H1 (cell line): ENCODE data around the gene CDK16. TPM values are rescaled to one million over a fixed set of nuclear protein-coding genes. Genes with fewer than 3 reads are reported as not detected.

ENCODE experiments used
- EGR1 ChIP-seq: IDR thresholded peaks from 2 replicates; pipeline ENCODE4 v1.6.1; 2011; ENCODE audit warnings: low read depth, low read length, borderline replicate concordance
- polyA plus RNA-seq, 7 experiments: library from polyadenylated mRNA; depleted of rRNA in 3 of 7; stranded (reverse) in 5 of 7; unstranded in 2 of 7; fragments of >200 nt in 5 of 7; fragments of 200-250 nt in 2 of 7; gene quantifications; 1 replicate in 5 of 7; 2 replicates in 1 of 7; 4 replicates in 1 of 7; pipeline versions ENCODE4 v1.2.1 to v1.2.3, GENCODE V29; 2011 to 2013; ENCODE audit warnings: missing spikeins in 2 of 7, mixed read lengths in 2 of 7
- total RNA-seq: library from RNA; stranded (reverse); fragmentation: NEBNext Ultra II Directional; extraction: Animal tissue kit (Norgen Biotek cat#: 25700); gene quantifications from 2 replicates; pipeline ENCODE4 v1.2.1, GENCODE V29; 2021
- TF ChIP-seq, protein P1 (sequence below): fragments of 300-600 bp; sonication (generic); IDR thresholded peaks from 2 replicates; pipeline ENCODE4 v1.7.1; 2012; ENCODE audit warnings: low read length, moderate library complexity, mild to moderate bottlenecking, inconsistent platforms; ENCODE audit not compliant: insufficient replicate concordance

The CDK16 gene
- total and polyA plus RNA-seq, 2 of the 8 experiments (the other 6 are each of a cell fraction or from before 2014, with no cell fraction given), result 124 to 204 TPM

DNA sequence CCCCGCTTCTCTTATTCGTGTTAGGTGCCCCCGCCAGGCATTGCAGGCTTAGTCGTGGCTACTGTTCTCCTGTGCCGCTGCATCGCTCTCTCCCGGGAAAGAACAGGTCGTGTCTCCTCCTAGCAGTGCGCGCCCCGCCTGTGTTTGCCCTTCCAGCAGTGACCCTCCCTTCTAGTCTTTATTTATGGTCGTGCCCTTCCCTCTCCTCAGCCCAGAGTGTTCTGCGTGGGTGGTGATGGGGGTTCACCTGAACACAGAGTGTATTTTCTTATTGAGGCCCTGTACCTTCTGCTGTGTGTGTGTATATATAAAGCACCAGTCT lies 29.5 kb downstream of the CDK16 start (continued):
- TF ChIP-seq, protein P1, sequence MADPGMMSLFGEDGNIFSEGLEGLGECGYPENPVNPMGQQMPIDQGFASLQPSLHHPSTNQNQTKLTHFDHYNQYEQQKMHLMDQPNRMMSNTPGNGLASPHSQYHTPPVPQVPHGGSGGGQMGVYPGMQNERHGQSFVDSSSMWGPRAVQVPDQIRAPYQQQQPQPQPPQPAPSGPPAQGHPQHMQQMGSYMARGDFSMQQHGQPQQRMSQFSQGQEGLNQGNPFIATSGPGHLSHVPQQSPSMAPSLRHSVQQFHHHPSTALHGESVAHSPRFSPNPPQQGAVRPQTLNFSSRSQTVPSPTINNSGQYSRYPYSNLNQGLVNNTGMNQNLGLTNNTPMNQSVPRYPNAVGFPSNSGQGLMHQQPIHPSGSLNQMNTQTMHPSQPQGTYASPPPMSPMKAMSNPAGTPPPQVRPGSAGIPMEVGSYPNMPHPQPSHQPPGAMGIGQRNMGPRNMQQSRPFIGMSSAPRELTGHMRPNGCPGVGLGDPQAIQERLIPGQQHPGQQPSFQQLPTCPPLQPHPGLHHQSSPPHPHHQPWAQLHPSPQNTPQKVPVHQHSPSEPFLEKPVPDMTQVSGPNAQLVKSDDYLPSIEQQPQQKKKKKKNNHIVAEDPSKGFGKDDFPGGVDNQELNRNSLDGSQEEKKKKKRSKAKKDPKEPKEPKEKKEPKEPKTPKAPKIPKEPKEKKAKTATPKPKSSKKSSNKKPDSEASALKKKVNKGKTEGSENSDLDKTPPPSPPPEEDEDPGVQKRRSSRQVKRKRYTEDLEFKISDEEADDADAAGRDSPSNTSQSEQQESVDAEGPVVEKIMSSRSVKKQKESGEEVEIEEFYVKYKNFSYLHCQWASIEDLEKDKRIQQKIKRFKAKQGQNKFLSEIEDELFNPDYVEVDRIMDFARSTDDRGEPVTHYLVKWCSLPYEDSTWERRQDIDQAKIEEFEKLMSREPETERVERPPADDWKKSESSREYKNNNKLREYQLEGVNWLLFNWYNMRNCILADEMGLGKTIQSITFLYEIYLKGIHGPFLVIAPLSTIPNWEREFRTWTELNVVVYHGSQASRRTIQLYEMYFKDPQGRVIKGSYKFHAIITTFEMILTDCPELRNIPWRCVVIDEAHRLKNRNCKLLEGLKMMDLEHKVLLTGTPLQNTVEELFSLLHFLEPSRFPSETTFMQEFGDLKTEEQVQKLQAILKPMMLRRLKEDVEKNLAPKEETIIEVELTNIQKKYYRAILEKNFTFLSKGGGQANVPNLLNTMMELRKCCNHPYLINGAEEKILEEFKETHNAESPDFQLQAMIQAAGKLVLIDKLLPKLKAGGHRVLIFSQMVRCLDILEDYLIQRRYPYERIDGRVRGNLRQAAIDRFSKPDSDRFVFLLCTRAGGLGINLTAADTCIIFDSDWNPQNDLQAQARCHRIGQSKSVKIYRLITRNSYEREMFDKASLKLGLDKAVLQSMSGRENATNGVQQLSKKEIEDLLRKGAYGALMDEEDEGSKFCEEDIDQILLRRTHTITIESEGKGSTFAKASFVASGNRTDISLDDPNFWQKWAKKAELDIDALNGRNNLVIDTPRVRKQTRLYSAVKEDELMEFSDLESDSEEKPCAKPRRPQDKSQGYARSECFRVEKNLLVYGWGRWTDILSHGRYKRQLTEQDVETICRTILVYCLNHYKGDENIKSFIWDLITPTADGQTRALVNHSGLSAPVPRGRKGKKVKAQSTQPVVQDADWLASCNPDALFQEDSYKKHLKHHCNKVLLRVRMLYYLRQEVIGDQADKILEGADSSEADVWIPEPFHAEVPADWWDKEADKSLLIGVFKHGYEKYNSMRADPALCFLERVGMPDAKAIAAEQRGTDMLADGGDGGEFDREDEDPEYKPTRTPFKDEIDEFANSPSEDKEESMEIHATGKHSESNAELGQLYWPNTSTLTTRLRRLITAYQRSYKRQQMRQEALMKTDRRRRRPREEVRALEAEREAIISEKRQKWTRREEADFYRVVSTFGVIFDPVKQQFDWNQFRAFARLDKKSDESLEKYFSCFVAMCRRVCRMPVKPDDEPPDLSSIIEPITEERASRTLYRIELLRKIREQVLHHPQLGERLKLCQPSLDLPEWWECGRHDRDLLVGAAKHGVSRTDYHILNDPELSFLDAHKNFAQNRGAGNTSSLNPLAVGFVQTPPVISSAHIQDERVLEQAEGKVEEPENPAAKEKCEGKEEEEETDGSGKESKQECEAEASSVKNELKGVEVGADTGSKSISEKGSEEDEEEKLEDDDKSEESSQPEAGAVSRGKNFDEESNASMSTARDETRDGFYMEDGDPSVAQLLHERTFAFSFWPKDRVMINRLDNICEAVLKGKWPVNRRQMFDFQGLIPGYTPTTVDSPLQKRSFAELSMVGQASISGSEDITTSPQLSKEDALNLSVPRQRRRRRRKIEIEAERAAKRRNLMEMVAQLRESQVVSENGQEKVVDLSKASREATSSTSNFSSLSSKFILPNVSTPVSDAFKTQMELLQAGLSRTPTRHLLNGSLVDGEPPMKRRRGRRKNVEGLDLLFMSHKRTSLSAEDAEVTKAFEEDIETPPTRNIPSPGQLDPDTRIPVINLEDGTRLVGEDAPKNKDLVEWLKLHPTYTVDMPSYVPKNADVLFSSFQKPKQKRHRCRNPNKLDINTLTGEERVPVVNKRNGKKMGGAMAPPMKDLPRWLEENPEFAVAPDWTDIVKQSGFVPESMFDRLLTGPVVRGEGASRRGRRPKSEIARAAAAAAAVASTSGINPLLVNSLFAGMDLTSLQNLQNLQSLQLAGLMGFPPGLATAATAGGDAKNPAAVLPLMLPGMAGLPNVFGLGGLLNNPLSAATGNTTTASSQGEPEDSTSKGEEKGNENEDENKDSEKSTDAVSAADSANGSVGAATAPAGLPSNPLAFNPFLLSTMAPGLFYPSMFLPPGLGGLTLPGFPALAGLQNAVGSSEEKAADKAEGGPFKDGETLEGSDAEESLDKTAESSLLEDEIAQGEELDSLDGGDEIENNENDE, result no peak
- no peak for TF ChIP-seq EGR1
- TF ChIP-seq, all 59 proteins: peak for 0
